HT1080 (cell line): Measurements from ENCODE around the gene SH3TC2. TPM values are rescaled to one million over a fixed set of nuclear protein-coding genes. Genes with fewer than 3 reads are reported as not detected.

Experiments
- DNase-seq: peaks from one replicate; pipeline ENCODE4 v3.0.0-alpha.2; 2015; ENCODE audit warnings: low read depth
- total RNA-seq: library from RNA; depleted of rRNA; stranded (reverse); fragments of >200 nt; shearing (Covaris generic); gene quantifications from 2 replicates; pipeline ENCODE4 v1.2.3, GENCODE V29; 2014

The SH3TC2 gene
- total RNA-seq, 1 experiment from 2014 or later, result 24.0 TPM

GRCh38 chr5:149061341-149061740 is 1.5 kb downstream of the SH3TC2 start:
- no peak for DNase-seq

- peak; percentile 67 for DNase-seq
Observed at GRCh38 chr5:149060325-149060724, 2.5 kb downstream of the SH3TC2 start.

DNA sequence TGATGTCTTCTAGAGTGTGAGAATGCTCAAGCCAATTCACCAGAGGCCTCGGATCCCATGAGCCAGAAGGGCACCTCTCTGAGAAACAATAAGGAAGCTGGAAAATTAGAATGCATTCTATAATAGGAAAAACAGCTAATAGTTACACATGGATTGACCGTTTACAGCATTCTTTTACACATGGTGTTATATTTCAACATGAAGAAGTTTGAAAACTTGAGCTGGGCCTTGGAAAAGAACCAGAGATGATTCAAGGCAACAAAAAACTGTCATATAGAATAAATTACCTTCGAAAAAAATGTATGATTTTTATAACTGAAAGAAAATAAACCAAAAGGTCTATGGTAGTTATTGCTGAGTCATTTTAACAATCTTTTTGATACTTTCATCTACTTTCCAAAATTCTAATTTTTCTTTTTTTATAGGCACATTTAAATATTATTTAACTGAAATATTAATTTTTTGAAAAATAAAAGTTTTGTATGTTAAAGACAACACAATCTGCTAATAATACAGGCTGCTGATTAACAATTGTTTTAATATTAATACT is 6.2 kb downstream of the SH3TC2 start:
- no peak for DNase-seq

DNA sequence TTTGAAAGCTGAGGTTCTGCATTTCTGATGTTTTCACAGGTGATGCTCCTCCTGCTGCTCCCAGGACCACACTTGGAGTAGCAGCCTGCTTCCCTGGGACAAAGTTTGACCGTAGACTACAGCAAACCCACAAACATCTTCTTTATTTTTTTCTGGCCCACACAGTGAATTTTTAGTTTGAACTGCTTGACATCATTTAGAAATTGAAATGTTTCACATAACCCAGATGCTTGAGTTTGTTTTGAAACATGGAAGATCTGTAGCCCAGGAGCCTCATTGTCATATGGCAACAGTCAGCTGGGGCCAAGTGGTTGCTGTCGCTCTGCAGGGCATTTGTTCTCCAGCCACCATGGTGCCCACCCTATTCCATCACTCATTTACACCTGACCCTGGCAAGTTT is 8.4 kb downstream of the SH3TC2 start:
- DNase-seq, result no peak

DNA sequence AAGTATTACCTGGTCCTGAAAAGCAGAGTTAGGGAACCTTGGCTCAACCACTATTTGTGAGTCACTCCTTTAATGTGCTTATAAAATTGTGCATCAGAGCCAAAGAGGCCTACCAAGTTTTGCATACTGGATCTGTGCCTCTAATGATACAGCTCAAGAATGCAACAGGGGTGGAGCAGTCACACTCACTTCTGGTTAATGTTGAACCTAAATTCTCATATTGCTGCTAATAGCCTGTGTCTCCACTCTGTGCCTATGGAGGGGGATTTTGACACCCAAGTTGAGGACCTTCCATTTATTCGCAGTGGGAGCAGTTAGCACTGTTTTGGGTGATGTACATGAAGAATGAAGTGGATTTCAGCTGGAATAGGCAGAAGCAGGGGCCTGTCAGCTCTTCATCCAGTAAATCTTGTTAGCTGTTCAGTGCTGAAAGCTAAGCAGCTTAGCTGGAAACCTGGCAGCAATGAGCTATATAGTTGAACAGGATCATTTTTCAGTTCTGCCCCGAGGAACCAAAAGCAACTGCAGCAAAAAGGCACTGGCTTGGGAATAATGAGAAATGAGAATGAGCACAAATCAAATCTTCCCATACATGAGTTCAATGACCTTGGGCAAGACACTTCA is 9.7 kb downstream of the SH3TC2 start:
- no peak for DNase-seq

DNA sequence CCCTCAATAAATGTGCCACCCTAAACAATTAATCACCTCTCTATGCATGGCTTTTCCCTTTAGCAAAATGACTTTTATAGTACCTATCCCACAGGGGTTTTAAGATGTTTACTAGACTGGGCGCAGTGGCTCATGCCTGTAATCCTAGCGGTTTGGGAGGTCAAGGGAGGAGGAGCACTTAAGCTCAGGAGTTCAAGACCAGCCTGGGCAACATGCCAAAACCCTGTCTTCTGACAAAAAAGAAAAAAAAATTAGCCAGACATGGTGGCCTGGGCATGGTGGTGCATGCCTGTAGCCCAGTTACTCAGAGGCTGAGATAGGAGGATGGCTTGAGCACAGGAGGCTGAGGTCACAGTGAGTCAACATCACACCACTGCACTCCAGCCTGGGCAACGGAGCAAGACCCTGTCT is 13.5 kb downstream of the SH3TC2 start:
- peak; percentile 54 for DNase-seq

- DNase-seq, result no peak
Observed at GRCh38 chr5:149048811-149049210, 14.1 kb downstream of the SH3TC2 start.

DNA sequence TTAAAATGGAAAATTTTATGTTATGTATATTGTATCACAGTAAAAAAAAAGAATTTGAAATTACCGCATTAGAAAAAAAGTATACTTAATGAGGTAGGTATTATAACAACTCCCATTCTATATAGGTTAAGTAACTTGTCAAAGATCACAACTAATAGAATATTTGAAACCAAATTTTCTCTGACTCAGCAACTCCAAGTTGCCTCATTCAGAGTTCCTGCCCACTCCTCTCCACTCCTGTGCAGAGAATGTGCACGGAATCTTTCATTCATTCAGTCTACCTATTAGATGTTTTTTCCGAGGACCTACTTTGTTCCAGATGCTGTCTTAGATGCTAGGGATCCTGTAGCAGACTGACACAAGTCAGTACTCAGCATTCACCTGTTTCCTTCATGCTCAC is 15.4 kb downstream of the SH3TC2 start:
- DNase-seq, result no peak

DNA sequence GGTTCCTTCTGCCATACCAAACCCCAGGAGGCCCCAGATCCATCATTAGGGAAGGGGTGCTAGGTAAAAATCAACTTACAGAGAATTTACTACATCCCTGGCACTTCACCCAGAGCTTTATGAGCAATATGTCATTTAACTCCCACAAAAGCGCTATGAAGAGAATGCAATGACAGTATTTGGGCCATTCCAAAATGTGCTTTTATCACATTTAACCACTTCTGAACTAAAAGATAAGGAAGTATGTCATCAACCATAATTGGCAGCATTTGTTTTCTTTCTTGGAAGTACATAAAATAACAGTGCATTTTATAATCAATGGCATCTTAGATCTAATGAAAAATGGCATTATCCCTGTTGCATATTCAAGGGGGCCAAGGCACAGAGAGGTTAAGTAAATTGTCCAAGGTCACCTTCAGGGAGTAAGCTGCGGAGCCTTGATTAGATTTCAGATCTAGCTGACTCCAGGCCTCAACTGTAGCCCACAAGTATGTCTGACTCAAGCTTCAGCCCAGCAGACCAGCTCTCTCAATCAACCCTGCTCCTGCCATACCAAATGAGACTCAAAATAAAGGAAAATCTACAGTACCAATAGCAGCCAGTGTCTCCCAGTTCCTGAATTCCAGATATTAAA is 16.5 kb downstream of the SH3TC2 start:
- DNase-seq, result no peak

DNA sequence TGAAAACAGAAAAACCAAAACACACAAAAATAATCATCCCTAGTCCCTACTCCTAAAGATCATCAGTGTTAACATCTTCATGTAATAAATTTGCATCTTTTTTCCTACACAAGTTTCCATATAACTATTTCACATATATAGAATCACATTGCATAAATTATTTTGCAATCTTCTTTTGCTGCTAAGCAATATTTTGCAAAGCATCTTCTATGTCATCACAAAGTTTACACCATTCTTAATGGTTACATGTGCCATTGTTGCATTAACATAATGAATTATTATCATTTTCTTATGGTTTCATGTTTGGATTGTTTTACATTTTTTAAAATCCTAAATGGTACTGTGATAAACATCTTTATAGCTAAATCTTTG is 17.8 kb downstream of the SH3TC2 start:
- no peak for DNase-seq

GRCh38 chr5:149044453-149045088 is 18.3 kb downstream of the SH3TC2 start:
- no peak for DNase-seq

DNA sequence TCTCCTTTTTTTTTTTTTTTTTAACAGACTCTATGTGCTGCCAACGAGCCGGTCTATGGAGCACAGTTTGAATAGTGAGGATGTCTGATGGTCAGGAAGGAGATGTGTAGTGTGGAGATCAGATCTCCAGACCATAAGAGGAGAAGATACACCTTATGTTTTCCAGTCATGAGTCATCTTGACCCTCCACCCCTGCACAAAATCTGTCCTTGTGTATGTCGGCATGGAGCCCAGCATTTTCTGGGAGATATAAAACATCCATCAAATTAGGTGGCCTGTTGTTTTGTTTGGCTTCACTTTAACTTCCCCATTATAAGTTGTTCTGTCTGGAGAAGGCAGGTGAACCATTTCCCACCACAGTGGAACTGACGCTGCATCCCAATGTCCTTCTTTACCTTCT is 19.2 kb downstream of the SH3TC2 start:
- DNase-seq, result no peak

DNA sequence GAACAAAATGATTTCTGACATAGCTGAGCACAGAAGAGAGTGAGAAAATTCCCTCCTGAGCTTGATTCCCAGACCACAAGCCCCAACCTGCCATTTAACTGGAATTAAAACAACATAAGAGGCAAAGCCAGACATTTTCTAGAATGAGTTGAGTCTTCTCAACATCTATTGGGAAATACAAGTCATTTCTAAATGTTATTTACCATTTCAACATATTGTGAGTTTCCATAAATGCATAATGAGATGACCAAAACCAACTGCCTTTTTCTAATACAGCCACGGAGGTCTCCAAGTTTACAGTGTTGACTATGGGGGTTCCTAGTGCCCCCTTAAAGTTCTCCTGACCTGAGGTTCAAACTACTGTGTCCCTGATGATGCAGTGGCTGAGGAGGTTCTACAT is 20.0 kb downstream of the SH3TC2 start:
- DNase-seq, result no peak

DNA sequence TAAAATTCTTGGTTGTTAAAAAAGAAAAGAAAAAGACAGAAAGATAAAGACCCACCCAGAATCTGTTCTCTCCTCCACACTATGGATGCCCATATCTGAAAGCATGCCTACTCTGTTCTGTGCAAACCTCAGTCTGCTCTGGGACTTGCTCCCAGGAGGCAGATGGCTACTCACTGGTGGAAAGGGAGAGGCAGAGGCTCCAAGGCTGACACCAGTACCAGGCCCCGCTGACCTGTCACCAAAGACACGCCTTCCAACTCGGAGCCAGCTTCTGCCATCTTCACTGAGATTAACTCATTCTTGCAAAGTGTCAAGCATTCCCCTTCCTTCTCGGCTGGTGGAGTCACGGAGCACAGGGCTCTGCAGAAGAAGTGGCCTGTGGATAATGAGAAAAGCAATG is 21.6 kb downstream of the SH3TC2 start:
- DNase-seq, result no peak

- no peak for DNase-seq
Observed at GRCh38 chr5:149040421-149040820, 22.4 kb downstream of the SH3TC2 start.

DNA sequence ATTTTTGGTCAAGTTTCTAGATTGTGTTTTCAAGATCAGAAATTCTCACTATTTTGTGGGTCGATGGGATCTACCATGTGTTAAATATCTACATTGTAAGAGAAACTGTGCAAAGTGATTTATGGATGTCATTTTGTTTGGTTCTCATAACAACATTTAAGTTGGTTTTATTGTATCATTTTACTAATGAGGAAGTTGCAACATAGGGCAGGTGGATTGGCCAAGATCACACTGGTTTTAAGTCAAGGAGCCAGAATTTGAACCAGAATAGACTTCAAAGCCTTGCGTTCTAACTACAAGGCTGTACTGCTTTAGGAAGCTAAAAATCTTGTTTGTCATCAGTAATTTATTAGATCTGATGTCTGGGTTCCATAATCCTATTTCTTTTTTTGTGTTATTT is 23.4 kb downstream of the SH3TC2 start:
- DNase-seq, result no peak

GRCh38 chr5:149038336-149039080 is 24.4 kb downstream of the SH3TC2 start:
- no peak for DNase-seq

GRCh38 chr5:149037817-149038216 is 25.0 kb downstream of the SH3TC2 start:
- peak; percentile 97 for DNase-seq

GRCh38 chr5:149036970-149037369 is 25.9 kb downstream of the SH3TC2 start:
- peak; percentile 50 for DNase-seq

DNA sequence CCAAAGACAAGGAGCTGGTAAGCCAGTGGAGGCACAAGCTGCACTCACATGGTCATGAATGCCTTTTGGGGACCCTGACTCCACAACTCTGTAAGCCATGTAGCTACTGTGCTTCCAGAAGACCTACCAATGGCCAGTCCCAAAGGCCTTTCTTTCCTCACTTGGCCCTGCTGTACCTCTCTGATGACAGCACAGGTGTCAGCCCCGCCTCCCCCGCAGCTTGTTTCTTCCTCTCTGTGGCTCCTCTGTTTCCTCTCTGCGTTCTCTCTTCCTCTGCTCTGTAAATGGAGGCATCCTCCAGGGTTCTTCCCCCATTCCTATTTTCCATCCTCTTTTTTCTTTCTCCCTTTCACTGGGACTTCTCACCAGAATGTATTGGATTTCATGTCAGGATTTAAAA is 26.7 kb downstream of the SH3TC2 start:
- DNase-seq, result no peak

GRCh38 chr5:149035372-149035790 is 27.5 kb downstream of the SH3TC2 start:
- DNase-seq, result peak; percentile 85

- no peak for DNase-seq
Observed at GRCh38 chr5:149030838-149031397, 31.9 kb downstream of the SH3TC2 start.
